IMR-90 (cell line): ENCODE data around the gene STXBP6.

ENCODE experiments used
- CEBPB ChIP-seq: IDR thresholded peaks from 2 replicates; pipeline ENCODE4 v1.6.1; 2012; ENCODE audit warnings: low read depth, low read length, improper control_type of control experiment
- FOS ChIP-seq: fragments of 150-350 bp; IDR thresholded peaks from 2 replicates; pipeline ENCODE4 v1.6.1; 2016; ENCODE audit warnings: low read depth, low read length
- MXI1 ChIP-seq: IDR thresholded peaks from 2 replicates; pipeline ENCODE4 v1.6.1; 2012; ENCODE audit warnings: low read depth, mild to moderate bottlenecking, low read length, moderate library complexity, borderline replicate concordance
- POLR2A ChIP-seq: IDR thresholded peaks from 2 replicates; pipeline ENCODE4 v1.6.1; 2012; ENCODE audit warnings: mild to moderate bottlenecking, low read depth, low read length
- RAD21 ChIP-seq: IDR thresholded peaks from 2 replicates; pipeline ENCODE4 v1.6.1; 2012; ENCODE audit warnings: low read length, improper control_type of control experiment
- RCOR1 ChIP-seq: IDR thresholded peaks from 2 replicates; pipeline ENCODE4 v1.6.1; 2012; ENCODE audit warnings: mild to moderate bottlenecking, low read length, improper control_type of control experiment; ENCODE audit not compliant: insufficient replicate concordance
- SMC3 ChIP-seq: fragments of 150-350 bp; IDR thresholded peaks from 2 replicates; pipeline ENCODE4 v1.6.1; 2016; ENCODE audit warnings: low read depth, mild to moderate bottlenecking, antibody characterized with exemption, low read length, moderate library complexity
- TF ChIP-seq, protein P1 (sequence below): conservative IDR thresholded peaks from 2 replicates; pipeline ENCODE4 v1.5.1; 2012; ENCODE audit warnings: mild to moderate bottlenecking, low read depth, low read length, improper control_type of control experiment
- TF ChIP-seq, protein P2 (sequence below): fragments of 150-350 bp; IDR thresholded peaks from 2 replicates; pipeline ENCODE4 v1.6.1; 2017; ENCODE audit warnings: mild to moderate bottlenecking, antibody characterized with exemption, low read length, low read depth
- TF ChIP-seq, protein P3 (sequence below): fragments of 150-350 bp; IDR thresholded peaks from 2 replicates; pipeline ENCODE4 v1.6.1; 2016; ENCODE audit warnings: low read depth, mild to moderate bottlenecking, low read length, moderate library complexity, borderline replicate concordance

DNA sequence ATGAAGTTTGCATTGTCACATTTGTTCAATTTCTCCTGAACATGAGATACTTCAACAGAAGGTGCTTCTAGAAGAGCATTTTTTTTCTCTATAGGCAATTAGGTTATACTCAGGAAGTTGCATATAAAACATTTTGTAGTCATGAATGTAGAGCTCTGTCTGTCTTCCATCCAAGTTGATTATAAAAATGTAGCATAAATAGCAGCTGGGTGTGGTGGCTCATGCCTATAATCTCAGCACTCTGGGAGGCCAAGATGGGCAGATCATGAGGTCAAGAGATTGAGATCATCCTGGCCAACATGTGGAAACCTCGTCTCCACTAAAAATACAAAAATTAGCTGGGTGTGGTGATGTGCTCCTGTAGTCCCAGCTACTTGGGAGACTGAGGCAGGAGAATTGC, 39.5 kb upstream of the STXBP6 start:
- TF ChIP-seq, protein P1, sequence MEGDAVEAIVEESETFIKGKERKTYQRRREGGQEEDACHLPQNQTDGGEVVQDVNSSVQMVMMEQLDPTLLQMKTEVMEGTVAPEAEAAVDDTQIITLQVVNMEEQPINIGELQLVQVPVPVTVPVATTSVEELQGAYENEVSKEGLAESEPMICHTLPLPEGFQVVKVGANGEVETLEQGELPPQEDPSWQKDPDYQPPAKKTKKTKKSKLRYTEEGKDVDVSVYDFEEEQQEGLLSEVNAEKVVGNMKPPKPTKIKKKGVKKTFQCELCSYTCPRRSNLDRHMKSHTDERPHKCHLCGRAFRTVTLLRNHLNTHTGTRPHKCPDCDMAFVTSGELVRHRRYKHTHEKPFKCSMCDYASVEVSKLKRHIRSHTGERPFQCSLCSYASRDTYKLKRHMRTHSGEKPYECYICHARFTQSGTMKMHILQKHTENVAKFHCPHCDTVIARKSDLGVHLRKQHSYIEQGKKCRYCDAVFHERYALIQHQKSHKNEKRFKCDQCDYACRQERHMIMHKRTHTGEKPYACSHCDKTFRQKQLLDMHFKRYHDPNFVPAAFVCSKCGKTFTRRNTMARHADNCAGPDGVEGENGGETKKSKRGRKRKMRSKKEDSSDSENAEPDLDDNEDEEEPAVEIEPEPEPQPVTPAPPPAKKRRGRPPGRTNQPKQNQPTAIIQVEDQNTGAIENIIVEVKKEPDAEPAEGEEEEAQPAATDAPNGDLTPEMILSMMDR = no peak
- TF ChIP-seq, protein P2, sequence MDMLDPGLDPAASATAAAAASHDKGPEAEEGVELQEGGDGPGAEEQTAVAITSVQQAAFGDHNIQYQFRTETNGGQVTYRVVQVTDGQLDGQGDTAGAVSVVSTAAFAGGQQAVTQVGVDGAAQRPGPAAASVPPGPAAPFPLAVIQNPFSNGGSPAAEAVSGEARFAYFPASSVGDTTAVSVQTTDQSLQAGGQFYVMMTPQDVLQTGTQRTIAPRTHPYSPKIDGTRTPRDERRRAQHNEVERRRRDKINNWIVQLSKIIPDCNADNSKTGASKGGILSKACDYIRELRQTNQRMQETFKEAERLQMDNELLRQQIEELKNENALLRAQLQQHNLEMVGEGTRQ = no peak
- no peak for TF ChIP-seq MXI1
- TF ChIP-seq SMC3 = no peak
- no peak for TF ChIP-seq POLR2A
- no peak for TF ChIP-seq FOS
- TF ChIP-seq RAD21 = no peak
- TF ChIP-seq, protein P3, sequence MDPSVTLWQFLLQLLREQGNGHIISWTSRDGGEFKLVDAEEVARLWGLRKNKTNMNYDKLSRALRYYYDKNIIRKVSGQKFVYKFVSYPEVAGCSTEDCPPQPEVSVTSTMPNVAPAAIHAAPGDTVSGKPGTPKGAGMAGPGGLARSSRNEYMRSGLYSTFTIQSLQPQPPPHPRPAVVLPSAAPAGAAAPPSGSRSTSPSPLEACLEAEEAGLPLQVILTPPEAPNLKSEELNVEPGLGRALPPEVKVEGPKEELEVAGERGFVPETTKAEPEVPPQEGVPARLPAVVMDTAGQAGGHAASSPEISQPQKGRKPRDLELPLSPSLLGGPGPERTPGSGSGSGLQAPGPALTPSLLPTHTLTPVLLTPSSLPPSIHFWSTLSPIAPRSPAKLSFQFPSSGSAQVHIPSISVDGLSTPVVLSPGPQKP = no peak
- TF ChIP-seq RCOR1 = no peak
- TF ChIP-seq CEBPB = no peak
